Prostate gland (tissue), 2 donors: ENCODE data around the gene SP5. TPM values are rescaled to one million over a fixed set of nuclear protein-coding genes. Genes with fewer than 3 reads are reported as not detected.
"Not testable (repeated sequence)": the region's sequence is repeated elsewhere in the genome, so short reads cannot be mapped to it uniquely, and the experiment has no call there.

Experiments
- DNase-seq: peaks from one replicate; pipeline ENCODE4 v3.0.0-alpha.2; 2019; ENCODE audit warnings: low spot score
- H3K27ac ChIP-seq, 2 donors: fragments of 200-600 bp; sonication (generic); 2 replicates each; pipeline ENCODE4 v1.5.1; 2017 to 2019
- H3K27me3 ChIP-seq: fragments of 200-600 bp; sonication (generic); replicated peaks from 2 replicates; pipeline ENCODE4 v1.5.1; 2019; ENCODE audit not compliant: insufficient read depth
- H3K36me3 ChIP-seq, 2 donors: fragments of 200-600 bp; sonication (generic); 1 replicate in 1 of 2; 2 replicates in 1 of 2; pipeline versions ENCODE4 v1.5.1 to v1.8.1; 2017 to 2019
- H3K4me1 ChIP-seq: fragments of 200-600 bp; sonication (generic); replicated peaks from 2 replicates; pipeline ENCODE4 v1.5.1; 2019
- H3K4me3 ChIP-seq, 2 donors: fragments of 200-600 bp; sonication (generic); 2 replicates each; pipeline ENCODE4 v1.5.1; 2017 to 2019
- H3K9me3 ChIP-seq: fragments of 200-600 bp; sonication (generic); 2 replicates; pipeline ENCODE4 v1.5.1; 2017
- CTCF ChIP-seq, 4 experiments: fragments of 200-600 bp in 2 of 4; fragments of 450-650 bp in 2 of 4; sonication (generic) in 2 of 4; IDR thresholded peaks; 1 replicate in 3 of 4; 2 replicates in 1 of 4; pipeline ENCODE4 v1.5.1; 2016 to 2019; ENCODE audit warnings: antibody characterized with exemption in 4 of 4, mild to moderate bottlenecking in 2 of 4, moderate library complexity in 2 of 4
- POLR2A ChIP-seq: fragments of 450-650 bp; IDR thresholded peaks from one replicate; pipeline ENCODE4 v1.6.1; 2016; ENCODE audit warnings: antibody characterized with exemption, mild to moderate bottlenecking
- POLR2AphosphoS5 ChIP-seq: sonication (generic); formaldehyde crosslinking; IDR thresholded peaks from one replicate; pipeline ENCODE4 v1.6.1; 2017; ENCODE audit warnings: antibody characterized with exemption
- WGBS: methylation state at CpG from one replicate; pipeline ENCODE4 v1.1.5; 2018; 5-methylcytosine and 5-hydroxymethylcytosine counted together
- intact Hi-C: fragments of 100-400 bp; cut with DNase I; formaldehyde crosslinking; loops from one replicate; pipeline ENCODE4 v1.14.2; 2022
- total RNA-seq, 2 donors: library from RNA; depleted of rRNA; stranded (reverse); fragments of >200 nt; gene quantifications; one replicate each; pipeline ENCODE4 v1.1.0, GENCODE V29; 2016

Gene SP5
- total RNA-seq, 2 donors from 2014 or later: 4.2 to 8.4 TPM

GRCh38 chr2:170744248-170745002, 29.3 kb downstream of the SP5 start:
- intact Hi-C loops: no loop called here
- TF ChIP-seq CTCF (IDR thresholded peaks at IDR 0.05) (no peak), POLR2AphosphoS5 (no peak), POLR2A (no peak)
- Histone ChIP-seq H3K27me3 (no peaks in the 10 kb centered on the region), H3K9me3 (no peaks in the 10 kb centered on the region), H3K4me1 (no peaks in the 10 kb centered on the region), H3K27ac (no peak overlapping the region), H3K4me3 (no peak overlapping the region), H3K36me3 (no peaks in the 10 kb centered on the region)
- DNase-seq: no peak
- 90% methylated on average over 14 of the region's 14 CpGs for WGBS

GRCh38 chr2:170745305-170745704, 30.2 kb downstream of the SP5 start:
- no peak for TF ChIP-seq CTCF (IDR thresholded peaks at IDR 0.05)
- TF ChIP-seq POLR2A: no peak
- TF ChIP-seq POLR2AphosphoS5: no peak
- H3K27ac ChIP-seq: no peak overlapping the region
- H3K36me3 ChIP-seq: no peaks in the 10 kb centered on the region
- no peaks in the 10 kb centered on the region for H3K9me3 ChIP-seq
- no peaks in the 10 kb centered on the region for H3K27me3 ChIP-seq
- no peaks in the 10 kb centered on the region for H3K4me1 ChIP-seq
- 61% methylated on average over 6 of the region's 6 CpGs for WGBS
- H3K4me3 ChIP-seq: no peak overlapping the region
- no peak for DNase-seq
- intact Hi-C loops: no loop called here

- Histone ChIP-seq H3K36me3 (no peaks in the 10 kb centered on the region), H3K9me3 (no peaks in the 10 kb centered on the region), H3K4me3 (no peak overlapping the region), H3K27ac (no peak overlapping the region), H3K4me1 (no peaks in the 10 kb centered on the region), H3K27me3 (no peaks in the 10 kb centered on the region)
- 61% methylated on average over 4 of the region's 4 CpGs for WGBS
- no peak for DNase-seq
- TF ChIP-seq POLR2A (no peak), CTCF (IDR thresholded peaks at IDR 0.05) (no peak), POLR2AphosphoS5 (no peak)
- intact Hi-C loops: no loop called here
Measured at GRCh38 chr2:170747921-170748320, 32.8 kb downstream of the SP5 start.

GRCh38 chr2:170751555-170751954, 36.4 kb downstream of the SP5 start:
- H3K36me3 ChIP-seq, H3K4me1 ChIP-seq, H3K27me3 ChIP-seq, H3K27ac ChIP-seq, H3K4me3 ChIP-seq, DNase-seq, intact Hi-C loops, H3K9me3 ChIP-seq: not testable (repeated sequence)
- 96% methylated on average over 12 of the region's 12 CpGs for WGBS

- TF ChIP-seq POLR2A (no peak), POLR2AphosphoS5 (no peak), CTCF (IDR thresholded peaks at IDR 0.05) (no peak)
- intact Hi-C loops: no loop called here
- no peak for DNase-seq
Measured at GRCh38 chr2:170761572-170761971, 46.4 kb downstream of the SP5 start.

More at GRCh38 chr2:170761572-170761971, 46.4 kb downstream of the SP5 start:
- no peaks in the 10 kb centered on the region for H3K27me3 ChIP-seq
- no peaks in the 10 kb centered on the region for H3K9me3 ChIP-seq
- no peak overlapping the region for H3K4me3 ChIP-seq
- no peak overlapping the region for H3K27ac ChIP-seq
- no peaks in the 10 kb centered on the region for H3K4me1 ChIP-seq
- H3K36me3 ChIP-seq: no peaks in the 10 kb centered on the region
